ELR (cell line): ENCODE measurements around the gene TCF7.

Experiments
- DNase-seq: peaks from one replicate; pipeline ENCODE4 v3.0.0-alpha.2; 2015; ENCODE audit warnings: low read depth

TCF7 gene

GRCh38 chr5:134113902-134114875 lies at the start of gene TCF7:
TSS of gene TCF7 (plus strand) at chr5:134114681. CDS start at chr5:134114907, 226 bp downstream.
- DNase-seq, result peak; percentile 87

DNA sequence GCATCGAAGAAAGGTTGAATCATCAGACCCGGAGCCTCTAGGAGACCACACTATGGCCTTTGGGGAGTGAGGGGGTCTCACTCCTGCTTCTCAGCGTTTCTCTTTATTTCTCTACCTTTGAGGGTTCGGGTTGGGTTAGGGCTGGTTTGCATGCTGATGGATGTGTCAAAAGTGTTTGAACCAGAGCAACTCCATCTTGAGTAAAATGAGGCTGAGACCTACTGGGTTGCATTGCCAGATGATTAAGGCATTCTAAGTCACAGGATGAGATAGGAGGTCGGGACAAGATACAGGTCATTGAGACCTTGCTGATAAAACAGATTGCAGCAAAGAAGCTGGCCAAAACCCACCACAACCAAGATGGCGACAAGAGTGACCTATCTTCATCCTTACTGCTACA lies 44.9 kb upstream of the TCF7 start:
- no peak for DNase-seq

GRCh38 chr5:134070725-134071613 lies 43.5 kb upstream of the TCF7 start:
- peak; percentile 47 for DNase-seq

GRCh38 chr5:134071614-134072207 lies 42.8 kb upstream of the TCF7 start:
- no peak for DNase-seq

DNA sequence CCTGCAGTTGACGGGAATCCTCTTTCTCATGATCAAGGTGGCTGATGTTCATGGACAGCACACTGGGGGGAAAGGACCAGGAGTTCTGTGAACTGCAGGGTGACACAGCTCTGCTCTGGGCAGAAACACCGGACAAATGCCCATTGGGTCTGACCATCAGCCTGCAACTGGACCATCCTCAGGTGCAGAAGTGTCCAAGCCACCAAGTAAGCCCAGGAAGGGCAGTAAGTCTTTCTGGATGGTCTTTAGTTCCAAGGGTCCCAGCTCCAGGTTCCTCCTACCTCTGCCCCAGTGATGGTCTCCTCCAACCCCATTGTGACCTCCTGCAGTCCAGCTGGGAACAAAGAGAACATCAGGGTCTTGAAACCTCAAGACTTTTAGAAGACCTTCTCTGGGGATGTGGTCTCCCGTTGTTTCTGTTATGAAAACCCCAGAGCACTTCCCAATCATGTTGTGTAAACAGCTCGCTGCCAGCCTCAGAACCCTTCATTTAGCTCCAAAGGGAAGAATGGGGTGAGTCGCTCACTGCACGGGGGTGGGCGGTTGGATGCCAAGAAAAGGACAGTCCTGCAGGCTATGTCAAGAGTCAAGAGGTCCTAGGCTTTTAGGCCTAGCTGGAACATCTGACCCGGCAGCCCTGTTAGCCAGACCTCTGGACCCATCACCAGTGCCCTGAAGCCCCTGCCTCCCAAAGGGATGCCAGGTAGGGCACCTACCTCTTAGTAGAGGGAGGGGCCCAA lies 41.8 kb upstream of the TCF7 start:
- DNase-seq, result no peak

GRCh38 chr5:134073404-134073803 lies 41.1 kb upstream of the TCF7 start:
- DNase-seq, result no peak

DNA sequence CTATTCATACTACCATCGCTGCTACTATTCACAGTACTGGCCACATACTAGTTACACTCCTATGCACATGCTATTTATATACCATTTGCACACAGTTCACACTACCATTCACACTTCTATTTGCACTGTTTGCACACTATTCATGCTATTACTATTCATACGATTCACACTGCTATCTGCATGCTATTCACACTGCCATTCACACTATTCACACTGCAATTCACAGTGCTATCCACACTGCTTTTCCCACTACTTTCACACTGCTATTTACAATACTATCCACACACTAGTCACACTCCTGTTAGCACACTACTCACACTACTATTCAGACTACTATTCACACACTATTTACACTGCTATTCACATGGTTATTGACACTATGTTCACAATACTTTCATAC lies 39.4 kb upstream of the TCF7 start:
- no peak for DNase-seq

- DNase-seq, result no peak
Measured at GRCh38 chr5:134077926-134078580, 36.4 kb upstream of the TCF7 start.

- DNase-seq, result no peak
Measured at GRCh38 chr5:134079748-134080581, 34.5 kb upstream of the TCF7 start.

- peak; percentile 69 for DNase-seq
Measured at GRCh38 chr5:134082264-134082992, 32.1 kb upstream of the TCF7 start.

- peak; percentile 48 for DNase-seq
Measured at GRCh38 chr5:134083517-134083916, 31.0 kb upstream of the TCF7 start.

DNA sequence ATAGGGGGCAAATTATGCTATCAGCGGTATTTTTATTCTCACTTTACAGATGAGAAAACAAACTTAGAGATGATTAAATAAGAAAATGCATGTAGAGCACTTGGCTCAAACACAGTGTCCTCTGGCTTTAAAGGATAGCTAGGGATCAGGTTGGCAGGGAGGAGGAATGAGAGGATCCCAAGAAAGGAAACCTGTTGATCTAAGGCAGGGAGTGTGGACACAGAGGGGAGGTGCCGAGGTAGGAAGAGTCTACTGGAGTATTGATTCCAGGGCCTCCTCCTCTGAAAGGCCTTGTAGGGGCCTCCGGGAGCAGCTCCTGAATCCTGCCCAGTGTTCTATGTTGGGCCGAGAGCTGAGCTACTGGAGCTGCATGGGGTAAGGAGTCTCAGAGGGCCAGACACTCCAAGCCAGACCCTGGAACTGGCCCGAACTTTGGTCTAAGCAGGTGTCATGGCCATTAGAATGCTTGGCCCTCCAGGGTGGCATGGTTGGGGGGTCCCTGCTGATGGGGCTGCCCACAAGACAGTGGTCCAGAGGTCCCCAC lies 30.4 kb upstream of the TCF7 start:
- DNase-seq, result no peak

GRCh38 chr5:134084570-134084969 lies 29.9 kb upstream of the TCF7 start:
- no peak for DNase-seq

GRCh38 chr5:134085411-134085810 lies 29.1 kb upstream of the TCF7 start:
- DNase-seq, result no peak

GRCh38 chr5:134086225-134086942 lies 28.1 kb upstream of the TCF7 start:
- no peak for DNase-seq

GRCh38 chr5:134086943-134087305 lies 27.6 kb upstream of the TCF7 start:
- DNase-seq, result no peak

DNA sequence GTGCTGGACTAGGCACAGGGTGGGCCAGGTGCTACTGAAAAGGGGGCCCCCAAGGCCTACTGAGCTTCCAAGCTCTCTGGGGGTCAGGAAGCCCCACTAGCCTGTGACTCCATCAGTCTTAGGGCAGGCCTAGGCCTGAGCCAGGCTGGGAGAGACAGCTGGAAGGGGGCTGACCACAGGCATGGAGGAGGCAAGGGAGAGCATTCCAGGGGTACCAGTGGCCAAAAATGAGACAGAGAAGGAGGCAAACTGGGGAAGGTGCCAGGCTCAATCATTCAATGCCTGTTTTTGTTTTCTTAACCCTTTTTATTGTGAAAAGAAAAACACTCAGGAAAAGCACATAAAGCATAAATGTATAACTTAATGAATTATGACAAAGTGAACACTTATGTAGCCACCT lies 26.2 kb upstream of the TCF7 start:
- no peak for DNase-seq

- no peak for DNase-seq
Measured at GRCh38 chr5:134088994-134089560, 25.4 kb upstream of the TCF7 start.
